GM23338 (cell line): ENCODE measurements around the gene EBI3.

Experiments
- CREB1 ChIP-seq: fragments of 250-450 bp; sonication (Bioruptor Pico); IDR thresholded peaks from 2 replicates; pipeline ENCODE4 v1.5.0; 2020; ENCODE audit warnings: low read depth, mild to moderate bottlenecking, moderate library complexity
- EZH2 ChIP-seq: fragments of 200-600 bp; sonication (generic); IDR thresholded peaks from one replicate; pipeline ENCODE4 v1.8.0; 2017; ENCODE audit warnings: antibody characterized with exemption, mild to moderate bottlenecking, low read depth; ENCODE audit not compliant: unreplicated experiment
- EZH2phosphoT487 ChIP-seq: fragments of 200-600 bp; sonication (generic); IDR thresholded peaks from one replicate; pipeline ENCODE4 v1.8.1; 2018; ENCODE audit warnings: antibody characterized with exemption; ENCODE audit not compliant: unreplicated experiment
- NANOG ChIP-seq: IDR thresholded peaks from 2 replicates; pipeline ENCODE4 v1.6.1; 2016; ENCODE audit warnings: antibody characterized with exemption, borderline replicate concordance
- POLR2AphosphoS5 ChIP-seq: IDR thresholded peaks from 2 replicates; pipeline ENCODE4 v1.6.1; 2016; ENCODE audit warnings: antibody characterized with exemption, low read depth
- STAT1 ChIP-seq: IDR thresholded peaks from one replicate; pipeline ENCODE4 v1.6.1; 2016; ENCODE audit warnings: antibody characterized with exemption; ENCODE audit not compliant: unreplicated experiment
- ZNF331 ChIP-seq: fragments of 250-450 bp; sonication (Bioruptor Pico); IDR thresholded peaks from 2 replicates; pipeline ENCODE4 v1.5.0; 2020; ENCODE audit warnings: low read depth, mild to moderate bottlenecking, moderate library complexity
- TF ChIP-seq, protein P1 (sequence below), 2 experiments: fragments of 200-600 bp in 1 of 2; sonication (generic) in 1 of 2; conservative IDR thresholded peaks; 2 replicates each; pipeline versions ENCODE4 v1.5.1 to v1.6.1; 2016 to 2017; ENCODE audit warnings: antibody characterized with exemption in 2 of 2, low read depth in 2 of 2, mild to moderate bottlenecking in 2 of 2, moderate library complexity in 1 of 2
- TF ChIP-seq, protein P2 (sequence below): fragments of 250-450 bp; sonication (Bioruptor Pico); IDR thresholded peaks from 2 replicates; pipeline ENCODE4 v1.5.0; 2020; ENCODE audit warnings: mild to moderate bottlenecking, moderate library complexity
- TF ChIP-seq, protein P3 (sequence below): IDR thresholded peaks from one replicate; pipeline ENCODE4 v1.6.1; 2018; ENCODE audit warnings: antibody characterized with exemption; ENCODE audit not compliant: unreplicated experiment

DNA sequence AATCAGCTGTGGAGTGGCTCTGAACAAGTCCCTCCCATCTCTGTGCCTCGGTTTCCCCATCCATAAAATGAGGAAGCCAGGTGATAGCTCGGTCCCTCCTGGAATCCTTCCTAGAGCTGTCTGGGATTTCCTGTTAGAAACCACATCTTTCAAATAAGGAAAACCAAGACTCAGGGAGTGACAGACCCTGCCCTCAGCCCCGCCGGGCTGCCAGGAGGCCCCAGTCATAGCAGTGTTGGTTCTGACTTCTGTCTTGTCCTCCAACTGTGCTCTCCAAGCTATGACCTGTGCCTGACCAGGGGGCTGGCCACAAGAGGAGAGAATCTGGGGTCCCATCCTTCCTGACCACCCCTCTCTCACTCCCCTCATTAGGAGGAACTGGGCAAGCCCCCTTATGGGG, 48.7 kb downstream of the EBI3 start:
- no peak for TF ChIP-seq POLR2AphosphoS5
- TF ChIP-seq, protein P1, sequence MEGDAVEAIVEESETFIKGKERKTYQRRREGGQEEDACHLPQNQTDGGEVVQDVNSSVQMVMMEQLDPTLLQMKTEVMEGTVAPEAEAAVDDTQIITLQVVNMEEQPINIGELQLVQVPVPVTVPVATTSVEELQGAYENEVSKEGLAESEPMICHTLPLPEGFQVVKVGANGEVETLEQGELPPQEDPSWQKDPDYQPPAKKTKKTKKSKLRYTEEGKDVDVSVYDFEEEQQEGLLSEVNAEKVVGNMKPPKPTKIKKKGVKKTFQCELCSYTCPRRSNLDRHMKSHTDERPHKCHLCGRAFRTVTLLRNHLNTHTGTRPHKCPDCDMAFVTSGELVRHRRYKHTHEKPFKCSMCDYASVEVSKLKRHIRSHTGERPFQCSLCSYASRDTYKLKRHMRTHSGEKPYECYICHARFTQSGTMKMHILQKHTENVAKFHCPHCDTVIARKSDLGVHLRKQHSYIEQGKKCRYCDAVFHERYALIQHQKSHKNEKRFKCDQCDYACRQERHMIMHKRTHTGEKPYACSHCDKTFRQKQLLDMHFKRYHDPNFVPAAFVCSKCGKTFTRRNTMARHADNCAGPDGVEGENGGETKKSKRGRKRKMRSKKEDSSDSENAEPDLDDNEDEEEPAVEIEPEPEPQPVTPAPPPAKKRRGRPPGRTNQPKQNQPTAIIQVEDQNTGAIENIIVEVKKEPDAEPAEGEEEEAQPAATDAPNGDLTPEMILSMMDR (conservative IDR thresholded peaks at IDR 0.05; ENCODE audit: low read depth in 2 of 2) = no peak
- no peak for TF ChIP-seq EZH2phosphoT487
- TF ChIP-seq CREB1 (CRISPR knock-in tag) = no peak
- TF ChIP-seq ZNF331 = no peak
- TF ChIP-seq NANOG = no peak
- no peak for TF ChIP-seq STAT1
- TF ChIP-seq EZH2 = no peak
- TF ChIP-seq, protein P2, sequence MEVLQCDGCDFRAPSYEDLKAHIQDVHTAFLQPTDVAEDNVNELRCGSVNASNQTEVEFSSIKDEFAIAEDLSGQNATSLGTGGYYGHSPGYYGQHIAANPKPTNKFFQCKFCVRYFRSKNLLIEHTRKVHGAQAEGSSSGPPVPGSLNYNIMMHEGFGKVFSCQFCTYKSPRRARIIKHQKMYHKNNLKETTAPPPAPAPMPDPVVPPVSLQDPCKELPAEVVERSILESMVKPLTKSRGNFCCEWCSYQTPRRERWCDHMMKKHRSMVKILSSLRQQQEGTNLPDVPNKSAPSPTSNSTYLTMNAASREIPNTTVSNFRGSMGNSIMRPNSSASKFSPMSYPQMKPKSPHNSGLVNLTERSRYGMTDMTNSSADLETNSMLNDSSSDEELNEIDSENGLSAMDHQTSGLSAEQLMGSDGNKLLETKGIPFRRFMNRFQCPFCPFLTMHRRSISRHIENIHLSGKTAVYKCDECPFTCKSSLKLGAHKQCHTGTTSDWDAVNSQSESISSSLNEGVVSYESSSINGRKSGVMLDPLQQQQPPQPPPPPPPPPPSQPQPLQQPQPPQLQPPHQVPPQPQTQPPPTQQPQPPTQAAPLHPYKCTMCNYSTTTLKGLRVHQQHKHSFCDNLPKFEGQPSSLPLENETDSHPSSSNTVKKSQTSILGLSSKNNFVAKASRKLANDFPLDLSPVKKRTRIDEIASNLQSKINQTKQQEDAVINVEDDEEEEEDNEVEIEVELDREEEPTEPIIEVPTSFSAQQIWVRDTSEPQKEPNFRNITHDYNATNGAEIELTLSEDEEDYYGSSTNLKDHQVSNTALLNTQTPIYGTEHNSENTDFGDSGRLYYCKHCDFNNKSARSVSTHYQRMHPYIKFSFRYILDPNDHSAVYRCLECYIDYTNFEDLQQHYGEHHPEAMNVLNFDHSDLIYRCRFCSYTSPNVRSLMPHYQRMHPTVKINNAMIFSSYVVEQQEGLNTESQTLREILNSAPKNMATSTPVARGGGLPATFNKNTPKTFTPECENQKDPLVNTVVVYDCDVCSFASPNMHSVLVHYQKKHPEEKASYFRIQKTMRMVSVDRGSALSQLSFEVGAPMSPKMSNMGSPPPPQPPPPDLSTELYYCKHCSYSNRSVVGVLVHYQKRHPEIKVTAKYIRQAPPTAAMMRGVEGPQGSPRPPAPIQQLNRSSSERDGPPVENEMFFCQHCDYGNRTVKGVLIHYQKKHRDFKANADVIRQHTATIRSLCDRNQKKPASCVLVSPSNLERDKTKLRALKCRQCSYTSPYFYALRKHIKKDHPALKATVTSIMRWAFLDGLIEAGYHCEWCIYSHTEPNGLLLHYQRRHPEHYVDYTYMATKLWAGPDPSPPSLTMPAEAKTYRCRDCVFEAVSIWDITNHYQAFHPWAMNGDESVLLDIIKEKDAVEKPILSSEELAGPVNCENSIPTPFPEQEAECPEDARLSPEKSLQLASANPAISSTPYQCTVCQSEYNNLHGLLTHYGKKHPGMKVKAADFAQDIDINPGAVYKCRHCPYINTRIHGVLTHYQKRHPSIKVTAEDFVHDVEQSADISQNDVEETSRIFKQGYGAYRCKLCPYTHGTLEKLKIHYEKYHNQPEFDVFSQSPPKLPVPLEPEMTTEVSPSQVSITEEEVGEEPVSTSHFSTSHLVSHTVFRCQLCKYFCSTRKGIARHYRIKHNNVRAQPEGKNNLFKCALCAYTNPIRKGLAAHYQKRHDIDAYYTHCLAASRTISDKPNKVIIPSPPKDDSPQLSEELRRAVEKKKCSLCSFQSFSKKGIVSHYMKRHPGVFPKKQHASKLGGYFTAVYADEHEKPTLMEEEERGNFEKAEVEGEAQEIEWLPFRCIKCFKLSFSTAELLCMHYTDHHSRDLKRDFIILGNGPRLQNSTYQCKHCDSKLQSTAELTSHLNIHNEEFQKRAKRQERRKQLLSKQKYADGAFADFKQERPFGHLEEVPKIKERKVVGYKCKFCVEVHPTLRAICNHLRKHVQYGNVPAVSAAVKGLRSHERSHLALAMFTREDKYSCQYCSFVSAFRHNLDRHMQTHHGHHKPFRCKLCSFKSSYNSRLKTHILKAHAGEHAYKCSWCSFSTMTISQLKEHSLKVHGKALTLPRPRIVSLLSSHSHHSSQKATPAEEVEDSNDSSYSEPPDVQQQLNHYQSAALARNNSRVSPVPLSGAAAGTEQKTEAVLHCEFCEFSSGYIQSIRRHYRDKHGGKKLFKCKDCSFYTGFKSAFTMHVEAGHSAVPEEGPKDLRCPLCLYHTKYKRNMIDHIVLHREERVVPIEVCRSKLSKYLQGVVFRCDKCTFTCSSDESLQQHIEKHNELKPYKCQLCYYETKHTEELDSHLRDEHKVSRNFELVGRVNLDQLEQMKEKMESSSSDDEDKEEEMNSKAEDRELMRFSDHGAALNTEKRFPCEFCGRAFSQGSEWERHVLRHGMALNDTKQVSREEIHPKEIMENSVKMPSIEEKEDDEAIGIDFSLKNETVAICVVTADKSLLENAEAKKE (CRISPR knock-in tag) = no peak
- TF ChIP-seq, protein P3, sequence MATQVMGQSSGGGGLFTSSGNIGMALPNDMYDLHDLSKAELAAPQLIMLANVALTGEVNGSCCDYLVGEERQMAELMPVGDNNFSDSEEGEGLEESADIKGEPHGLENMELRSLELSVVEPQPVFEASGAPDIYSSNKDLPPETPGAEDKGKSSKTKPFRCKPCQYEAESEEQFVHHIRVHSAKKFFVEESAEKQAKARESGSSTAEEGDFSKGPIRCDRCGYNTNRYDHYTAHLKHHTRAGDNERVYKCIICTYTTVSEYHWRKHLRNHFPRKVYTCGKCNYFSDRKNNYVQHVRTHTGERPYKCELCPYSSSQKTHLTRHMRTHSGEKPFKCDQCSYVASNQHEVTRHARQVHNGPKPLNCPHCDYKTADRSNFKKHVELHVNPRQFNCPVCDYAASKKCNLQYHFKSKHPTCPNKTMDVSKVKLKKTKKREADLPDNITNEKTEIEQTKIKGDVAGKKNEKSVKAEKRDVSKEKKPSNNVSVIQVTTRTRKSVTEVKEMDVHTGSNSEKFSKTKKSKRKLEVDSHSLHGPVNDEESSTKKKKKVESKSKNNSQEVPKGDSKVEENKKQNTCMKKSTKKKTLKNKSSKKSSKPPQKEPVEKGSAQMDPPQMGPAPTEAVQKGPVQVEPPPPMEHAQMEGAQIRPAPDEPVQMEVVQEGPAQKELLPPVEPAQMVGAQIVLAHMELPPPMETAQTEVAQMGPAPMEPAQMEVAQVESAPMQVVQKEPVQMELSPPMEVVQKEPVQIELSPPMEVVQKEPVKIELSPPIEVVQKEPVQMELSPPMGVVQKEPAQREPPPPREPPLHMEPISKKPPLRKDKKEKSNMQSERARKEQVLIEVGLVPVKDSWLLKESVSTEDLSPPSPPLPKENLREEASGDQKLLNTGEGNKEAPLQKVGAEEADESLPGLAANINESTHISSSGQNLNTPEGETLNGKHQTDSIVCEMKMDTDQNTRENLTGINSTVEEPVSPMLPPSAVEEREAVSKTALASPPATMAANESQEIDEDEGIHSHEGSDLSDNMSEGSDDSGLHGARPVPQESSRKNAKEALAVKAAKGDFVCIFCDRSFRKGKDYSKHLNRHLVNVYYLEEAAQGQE = no peak
